Stomach (tissue), 9 donors: ENCODE results near the gene BICD1. TPM values are rescaled to one million over a fixed set of nuclear protein-coding genes. Genes with fewer than 3 reads are reported as not detected.

Source experiments
- DNase-seq, 2 donors: peaks; one replicate each; pipeline versions ENCODE4 v3.0.0 to v3.0.0-alpha.2; 2013 to 2019
- H3K27ac ChIP-seq, 5 donors: fragments of 200-600 bp in 4 of 5; sonication (generic) in 4 of 5; one replicate each; pipeline ENCODE4 v1.5.1; 2013 to 2019; ENCODE audit warnings: mild to moderate bottlenecking in 1 of 5, moderate library complexity in 1 of 5
- H3K27me3 ChIP-seq, 3 donors: fragments of 200-600 bp; sonication (generic); one replicate each; pipeline ENCODE4 v1.5.1; 2017 to 2019; ENCODE audit warnings: mixed run types in 1 of 3
- H3K36me3 ChIP-seq, 4 donors: fragments of 200-600 bp; sonication (generic); 1 replicate in 3 of 4; 2 replicates in 1 of 4; pipeline ENCODE4 v1.5.1; 2016 to 2019
- H3K4me1 ChIP-seq, 4 donors: fragments of 200-600 bp; sonication (generic); one replicate each; pipeline ENCODE4 v1.5.1; 2016 to 2019
- H3K4me3 ChIP-seq, 4 donors: fragments of 200-600 bp; sonication (generic) in 3 of 4; one replicate each; pipeline ENCODE4 v1.5.1; 2016 to 2019; ENCODE audit warnings: mild to moderate bottlenecking in 1 of 4
- H3K9me3 ChIP-seq, 4 donors: fragments of 200-600 bp; sonication (generic); one replicate each; pipeline ENCODE4 v1.5.1; 2016 to 2019
- CTCF ChIP-seq, 7 experiments: fragments of 450-650 bp in 4 of 7; fragments of 200-600 bp in 3 of 7; sonication (generic) in 3 of 7; IDR thresholded peaks; one replicate each; pipeline ENCODE4 v1.5.1; 2016 to 2019; ENCODE audit warnings: antibody characterized with exemption in 7 of 7, control low read depth in 2 of 7, mild to moderate bottlenecking in 1 of 7
- EP300 ChIP-seq: sonication (generic); formaldehyde crosslinking; IDR thresholded peaks from one replicate; pipeline ENCODE4 v1.6.1; 2017; ENCODE audit warnings: antibody characterized with exemption
- POLR2A ChIP-seq, 4 donors: fragments of 450-650 bp; IDR thresholded peaks; one replicate each; pipeline ENCODE4 v1.6.1; 2016; ENCODE audit warnings: antibody characterized with exemption in 4 of 4, control low read depth in 2 of 4, mild to moderate bottlenecking in 1 of 4, moderate library complexity in 1 of 4
- POLR2AphosphoS5 ChIP-seq, 3 donors: sonication (generic); formaldehyde crosslinking; IDR thresholded peaks; one replicate each; pipeline ENCODE4 v1.6.1; 2016; ENCODE audit warnings: antibody characterized with exemption in 3 of 3
- WGBS, 5 donors: extraction: QIAGEN DNeasy Blood & Tissue Kit in 3 of 5; methylation state at CpG; one replicate each; pipeline versions ENCODE4 v1.1.5 to v1.1.7; 2013 to 2018; 5-methylcytosine and 5-hydroxymethylcytosine counted together
- intact Hi-C: fragments of 100-400 bp; cut with DNase I; formaldehyde crosslinking; loops from one replicate; pipeline ENCODE4 v1.15.1; 2023; ENCODE audit warnings: low total_unique reads
- polyA plus RNA-seq, 3 donors: library from polyadenylated mRNA; stranded (reverse); fragments of 200-250 nt; gene quantifications; one replicate each; pipeline ENCODE4 v1.2.3, GENCODE V29; 2013
- total RNA-seq, 5 donors: library from RNA; depleted of rRNA; stranded (reverse); fragments of >200 nt; gene quantifications; one replicate each; pipeline versions ENCODE4 v1.1.0 to v1.2.3, GENCODE V29; 2014 to 2016
- donor health status: healthy with polysubstance abuse.
- donor health status: Bipolar disorder and iron deficiency.
- donor health status: healthy.

Gene BICD1
- total and polyA plus RNA-seq, 8 donors: 1.6 to 17.3 (median 2.1) TPM

GRCh38 chr12:32158525-32158924 is 51.9 kb downstream of the BICD1 start:
- Histone ChIP-seq H3K4me1 (no peaks in the 10 kb centered on the region), H3K9me3 (no peaks in the 10 kb centered on the region), H3K27me3 (no peaks in the 10 kb centered on the region), H3K36me3 (no peaks in the 10 kb centered on the region), H3K27ac (no peak overlapping the region), H3K4me3 (no peak overlapping the region)
- intact Hi-C loops: no loop called here
- DNase-seq: no peak
- 90 to 100% (median 96%) methylated on average over 1 of the region's 1 CpG for WGBS, 5 donors
- TF ChIP-seq CTCF (IDR thresholded peaks at IDR 0.05): no peak
- TF ChIP-seq EP300: no peak
- TF ChIP-seq POLR2AphosphoS5 (IDR thresholded peaks at IDR 0.05): no peak
- TF ChIP-seq POLR2A (IDR thresholded peaks at IDR 0.05): no peak

DNA sequence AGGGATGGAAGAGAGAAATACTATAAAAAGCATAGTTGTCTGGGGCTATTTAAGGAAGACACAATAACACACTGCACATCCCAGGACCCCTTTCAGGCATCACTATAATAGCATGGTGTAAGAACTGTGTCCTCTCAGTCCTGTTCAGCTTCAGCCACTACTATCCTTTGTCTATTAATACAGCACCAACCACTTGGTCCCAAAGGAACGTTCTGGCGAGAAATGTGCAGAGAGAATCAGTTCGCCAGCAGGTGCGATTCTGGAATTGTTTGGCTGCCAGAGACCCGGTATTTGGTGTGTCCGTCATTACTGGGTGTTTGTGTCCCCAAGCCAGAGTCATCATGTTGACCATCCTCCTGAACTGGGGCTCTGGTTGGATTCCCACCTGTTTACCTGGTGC is 52.7 kb downstream of the BICD1 start:
- TF ChIP-seq POLR2AphosphoS5 (IDR thresholded peaks at IDR 0.05) (no peak), POLR2A (IDR thresholded peaks at IDR 0.05) (no peak), EP300 (no peak), CTCF (IDR thresholded peaks at IDR 0.05) (no peak)
- intact Hi-C loops: no loop called here
- H3K27me3 ChIP-seq: no peaks in the 10 kb centered on the region
- H3K4me1 ChIP-seq: no peaks in the 10 kb centered on the region
- H3K36me3 ChIP-seq: no peaks in the 10 kb centered on the region
- DNase-seq: no peak
- WGBS, 5 donors: 93 to 97% (median 94%) methylated on average over 6 of the region's 6 CpGs
- H3K4me3 ChIP-seq: no peak overlapping the region
- H3K27ac ChIP-seq: peak overlapping the region in 1 of 5 donors; percentile 19
- no peaks in the 10 kb centered on the region for H3K9me3 ChIP-seq

DNA sequence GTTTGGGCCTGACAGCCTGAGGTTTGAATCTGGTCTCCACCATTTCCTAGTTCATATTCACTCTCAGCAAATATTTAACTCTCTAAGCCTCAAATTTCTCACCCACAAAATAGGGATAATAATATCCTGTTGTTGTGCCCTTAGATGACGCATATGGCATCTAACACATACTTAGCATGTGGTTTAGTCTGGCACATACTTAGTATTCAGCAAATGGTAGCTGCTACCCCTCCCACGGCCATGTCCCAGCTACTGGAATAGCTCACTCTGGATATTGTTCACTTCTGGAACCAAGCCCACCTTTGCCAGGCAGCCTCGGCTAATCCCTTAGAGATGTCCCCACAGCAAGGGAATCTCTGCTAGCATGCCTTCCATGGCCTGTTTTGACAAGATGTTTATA is 53.3 kb downstream of the BICD1 start:
- no peak for TF ChIP-seq EP300
- TF ChIP-seq POLR2AphosphoS5 (IDR thresholded peaks at IDR 0.05): peak in 1 of 3 donors; percentile 36
- DNase-seq: peak in 1 of 2 donors; percentile 52
- peak overlapping the region in 1 of 5 donors; percentile 19 for H3K27ac ChIP-seq
- WGBS, 5 donors: 71 to 90% (median 87%) methylated on average over 3 of the region's 3 CpGs
- intact Hi-C loops: no loop called here
- H3K9me3 ChIP-seq: no peaks in the 10 kb centered on the region
- no peaks in the 10 kb centered on the region for H3K36me3 ChIP-seq
- no peak overlapping the region for H3K4me3 ChIP-seq
- no peaks in the 10 kb centered on the region for H3K4me1 ChIP-seq
- no peaks in the 10 kb centered on the region for H3K27me3 ChIP-seq

DNA sequence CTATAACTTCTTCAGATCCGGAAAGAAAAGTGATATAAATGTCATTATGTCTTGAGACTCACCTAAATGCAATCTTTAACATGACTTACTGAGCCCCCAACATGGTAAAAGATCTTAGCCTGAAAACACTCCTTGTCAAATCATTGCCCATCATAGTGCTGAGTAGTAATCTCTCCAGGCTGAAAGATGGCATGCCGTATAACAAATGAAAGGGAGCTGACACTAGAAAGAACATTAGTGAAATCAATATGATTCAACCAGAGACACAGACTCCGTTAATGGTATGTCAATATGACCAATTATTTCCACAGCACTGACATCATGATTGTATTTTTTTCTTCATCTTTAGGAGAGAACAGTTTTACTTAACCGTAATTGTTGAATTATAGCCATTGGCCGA is 54.4 kb downstream of the BICD1 start:
- no peak for TF ChIP-seq POLR2A (IDR thresholded peaks at IDR 0.05)
- no peak overlapping the region for H3K4me3 ChIP-seq
- 83 to 90% (median 88%) methylated on average over 5 of the region's 5 CpGs for WGBS, 5 donors
- no peak overlapping the region for H3K27ac ChIP-seq
- no peak for DNase-seq
- no peaks in the 10 kb centered on the region for H3K4me1 ChIP-seq
- intact Hi-C loops: no loop called here
- H3K36me3 ChIP-seq: no peaks in the 10 kb centered on the region
- no peaks in the 10 kb centered on the region for H3K27me3 ChIP-seq
- H3K9me3 ChIP-seq: no peaks in the 10 kb centered on the region

GRCh38 chr12:32163596-32163995 is 56.9 kb downstream of the BICD1 start:
- Histone ChIP-seq H3K4me1 (no peaks in the 10 kb centered on the region), H3K36me3 (no peaks in the 10 kb centered on the region), H3K9me3 (no peaks in the 10 kb centered on the region), H3K27ac (no peak overlapping the region), H3K4me3 (no peak overlapping the region), H3K27me3 (no peaks in the 10 kb centered on the region)
- intact Hi-C loops: no loop called here
- WGBS, 5 donors: 95 to 100% (median 97%) methylated on average over 2 of the region's 2 CpGs
- TF ChIP-seq POLR2A (IDR thresholded peaks at IDR 0.05) (no peak), EP300 (no peak), POLR2AphosphoS5 (IDR thresholded peaks at IDR 0.05) (no peak), CTCF (IDR thresholded peaks at IDR 0.05) (no peak)
- DNase-seq: no peak
